ENCODE measurements around the gene TSR3.

- TF ChIP-seq CTCF (IDR thresholded peaks at IDR 0.05): no peak
- no peak for TF ChIP-seq POLR2A (IDR thresholded peaks at IDR 0.05)
Measured at GRCh38 chr16:1320097-1320496, 31.6 kb downstream of the TSR3 start.
